Activated naive CD8-positive, alpha-beta T cell treated with anti-CD3 and anti-CD28 coated beads for 36 hours (primary cell): Measurements from ENCODE around the gene MRPS11. TPM values are rescaled to one million over a fixed set of nuclear protein-coding genes. Genes with fewer than 3 reads are reported as not detected.

Experiments
- total RNA-seq, 2 experiments: library from RNA; stranded (reverse); gene quantifications; one replicate each; pipeline ENCODE4 v1.2.3, GENCODE V29; 2021

MRPS11 gene
- total RNA-seq, 2 experiments from 2014 or later: 82.9 to 85.2 TPM

Other genes starting within 250 kb of the MRPS11 start
- not detected for gene NTRK3, start 211.0 kb upstream of the MRPS11 start, total RNA-seq
- 10 to 100 TPM; 47.4 to 50.2 TPM for gene MRPL46, start 320 bp upstream of the MRPS11 start, total RNA-seq
- 1 to 10 TPM; 1.8 to 2.1 TPM for gene DET1, start 79.0 kb downstream of the MRPS11 start, total RNA-seq
- 10 to 100 TPM; 76.1 to 81.8 TPM for gene AEN, start 153.6 kb downstream of the MRPS11 start, total RNA-seq
- gene ISG20, start 171.3 kb downstream of the MRPS11 start, total RNA-seq: 100 to 1,000 TPM; 108 to 110 TPM